ENCODE measurements around the gene GLYAT. TPM values are rescaled to one million over a fixed set of nuclear protein-coding genes. Genes with fewer than 3 reads are reported as not detected.

Gene GLYAT
- not detected in 2 replicates for total RNA-seq

GRCh38 chr11:58731819-58732218 is at the start of gene GLYAT:
Gene GLYAT (minus strand): TSS chr11:58731943. CDS start chr11:58724496, 7,447 bp downstream.

Other genes starting within 250 kb of the GLYAT start
- not detected in 2 replicates for gene OR5B21, start 223.8 kb downstream of the GLYAT start, total RNA-seq
- 2.4 and 3.0 TPM in 2 replicates for gene LPXN, start 156.1 kb downstream of the GLYAT start, total RNA-seq
- 39.3 and 39.7 TPM in 2 replicates for gene ZFP91, start 152.9 kb downstream of the GLYAT start, total RNA-seq
- gene CNTF, start 109.3 kb downstream of the GLYAT start, total RNA-seq, result 1.5 and 1.6 TPM in 2 replicates
- under 0.01 and 0.09 TPM in 2 replicates for gene GLYATL2, start 112.8 kb upstream of the GLYAT start, total RNA-seq
- not detected in 2 replicates for gene GLYATL1, start 207.5 kb upstream of the GLYAT start, total RNA-seq

Measured in dermis lymphatic vessel endothelial cell (primary cell).